A673 (cell line): Measurements from ENCODE around the gene AKAP17A. TPM values are rescaled to one million over a fixed set of nuclear protein-coding genes. Genes with fewer than 3 reads are reported as not detected.

Source experiments
- BruUV-seq: library from RNA; stranded (reverse); fragments of 400-500 nt; replicated peaks from 2 replicates; lab custom pipeline; 2021; lab: Mats Ljungman, UMichigan
- CTCF ChIA-PET: fragments of 300-600 bp; sonication (Branson Sonifier 250); formaldehyde crosslinking; loops from one replicate; lab custom pipeline; 2022; ENCODE audit warnings: antibody characterized with exemption; lab: Charles Lee
- POLR2A ChIA-PET: fragments of 300-600 bp; sonication (Branson Sonifier 250); formaldehyde crosslinking; loops from one replicate; lab custom pipeline; 2022; ENCODE audit warnings: antibody characterized with exemption; ENCODE audit not compliant: low non-redundant PET; lab: Charles Lee
- DNase-seq: peaks from one replicate; pipeline ENCODE4 v3.0.0-alpha.2; 2015; ENCODE audit warnings: low spot score
- H3K27ac ChIP-seq: fragments of 200-600 bp; sonication (generic); 2 replicates; pipeline ENCODE4 v1.5.1; 2016; ENCODE audit warnings: mixed run types, low read depth, mild to moderate bottlenecking, mixed read lengths, antibody characterized with exemption, low read length; ENCODE audit not compliant: poor library complexity, severe bottlenecking
- H3K27me3 ChIP-seq: fragments of 200-600 bp; sonication (generic); replicated peaks from 2 replicates; pipeline ENCODE4 v1.6.1; 2017; ENCODE audit warnings: mixed run types, low read depth, mild to moderate bottlenecking, mixed read lengths, antibody characterized with exemption, low read length; ENCODE audit not compliant: insufficient read depth, poor library complexity
- H3K36me3 ChIP-seq: fragments of 200-600 bp; sonication (generic); 2 replicates; pipeline ENCODE4 v1.6.1; 2016; ENCODE audit warnings: mixed run types, mild to moderate bottlenecking, mixed read lengths, antibody characterized with exemption, low read length; ENCODE audit not compliant: insufficient read depth, poor library complexity, severe bottlenecking
- H3K4me1 ChIP-seq: fragments of 200-600 bp; sonication (generic); 2 replicates; pipeline ENCODE4 v1.6.1; 2017; ENCODE audit warnings: mixed run types, mild to moderate bottlenecking, mixed read lengths, antibody characterized with exemption, low read length; ENCODE audit not compliant: insufficient read depth, poor library complexity, severe bottlenecking
- H3K4me3 ChIP-seq: fragments of 200-600 bp; sonication (generic); 2 replicates; pipeline ENCODE4 v1.5.1; 2016; ENCODE audit warnings: low read depth, mixed run types, mild to moderate bottlenecking, mixed read lengths, low read length; ENCODE audit not compliant: poor library complexity, severe bottlenecking
- H3K9me3 ChIP-seq: fragments of 200-600 bp; sonication (generic); 2 replicates; pipeline ENCODE4 v1.6.1; 2016; ENCODE audit warnings: mixed run types, low read depth, mild to moderate bottlenecking, mixed read lengths, antibody characterized with exemption, low read length; ENCODE audit not compliant: poor library complexity, severe bottlenecking
- EZH2 ChIP-seq: fragments of 200-600 bp; sonication (generic); IDR thresholded peaks from 2 replicates; pipeline ENCODE4 v1.6.1; 2017; ENCODE audit warnings: borderline replicate concordance, low read depth, mild to moderate bottlenecking, mixed read lengths, antibody characterized with exemption, low read length; ENCODE audit not compliant: poor library complexity, severe bottlenecking
- intact Hi-C: fragments of 100-400 bp; cut with micrococcal nuclease; formaldehyde crosslinking; loops from one replicate; pipeline ENCODE4 v1.10.0; 2022; ENCODE audit not compliant: unreplicated experiment
- total RNA-seq: library from RNA; stranded (reverse); gene quantifications from 2 replicates; pipeline ENCODE4 v1.2.3, GENCODE V29; 2021
- TF ChIP-seq, protein P1 (sequence below): fragments of 300-800, 200-600 bp; sonication (generic); conservative IDR thresholded peaks from 2 replicates; pipeline ENCODE4 v1.5.1; 2017; ENCODE audit warnings: low read depth, mild to moderate bottlenecking, antibody characterized with exemption, low read length, moderate library complexity, mixed read lengths

Gene AKAP17A
- total RNA-seq, 1 experiment from 2014 or later, result 39.7 TPM

DNA sequence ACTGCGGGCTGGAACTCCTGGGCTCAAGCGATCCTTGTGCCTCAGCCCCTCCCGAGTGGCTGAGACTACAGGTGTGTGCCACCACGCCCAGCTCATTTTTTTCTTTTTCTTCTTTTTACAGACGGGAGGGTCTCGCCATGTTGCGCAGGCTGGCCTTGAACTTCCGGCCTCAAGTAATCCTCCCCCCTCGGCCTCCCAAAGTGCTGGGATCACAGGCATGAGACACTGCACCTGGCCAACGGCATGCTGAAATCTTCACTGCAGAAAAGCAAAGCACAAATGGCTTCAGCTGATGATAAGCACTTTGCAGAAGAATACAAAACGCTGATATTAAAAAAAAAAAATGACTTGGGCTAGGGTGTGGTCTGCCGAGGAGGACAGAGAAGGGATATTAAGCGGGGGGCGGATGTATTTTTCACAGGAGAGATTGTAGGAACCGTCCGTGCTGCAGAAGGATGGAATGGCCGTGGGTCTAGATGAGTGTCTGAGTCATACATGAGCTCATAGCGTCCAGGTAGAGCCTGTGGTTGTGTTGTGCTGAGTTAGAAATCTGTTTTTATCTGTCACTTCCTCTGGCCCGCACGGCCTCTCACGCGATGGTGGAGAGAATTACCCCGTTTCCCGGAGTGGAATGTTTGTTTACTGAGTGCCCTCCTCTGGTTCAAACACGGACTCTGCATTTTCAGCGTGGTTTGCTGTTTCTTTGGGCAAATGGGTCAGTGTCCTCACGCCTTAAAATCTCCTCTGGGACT, 8.5 kb upstream of the AKAP17A start:
- POLR2A ChIA-PET, result no interaction called here
- intact Hi-C loops, result no loop called here
- BruUV-seq, result no TSS peak
- H3K36me3 ChIP-seq, result no peaks in the 10 kb centered on the region
- H3K4me1 ChIP-seq, result no peaks in the 10 kb centered on the region
- no peaks in the 10 kb centered on the region for H3K9me3 ChIP-seq
- no peak overlapping the region for H3K4me3 ChIP-seq
- CTCF ChIA-PET, result no interaction called here
- TF ChIP-seq EZH2, result no peak
- TF ChIP-seq, protein P1, sequence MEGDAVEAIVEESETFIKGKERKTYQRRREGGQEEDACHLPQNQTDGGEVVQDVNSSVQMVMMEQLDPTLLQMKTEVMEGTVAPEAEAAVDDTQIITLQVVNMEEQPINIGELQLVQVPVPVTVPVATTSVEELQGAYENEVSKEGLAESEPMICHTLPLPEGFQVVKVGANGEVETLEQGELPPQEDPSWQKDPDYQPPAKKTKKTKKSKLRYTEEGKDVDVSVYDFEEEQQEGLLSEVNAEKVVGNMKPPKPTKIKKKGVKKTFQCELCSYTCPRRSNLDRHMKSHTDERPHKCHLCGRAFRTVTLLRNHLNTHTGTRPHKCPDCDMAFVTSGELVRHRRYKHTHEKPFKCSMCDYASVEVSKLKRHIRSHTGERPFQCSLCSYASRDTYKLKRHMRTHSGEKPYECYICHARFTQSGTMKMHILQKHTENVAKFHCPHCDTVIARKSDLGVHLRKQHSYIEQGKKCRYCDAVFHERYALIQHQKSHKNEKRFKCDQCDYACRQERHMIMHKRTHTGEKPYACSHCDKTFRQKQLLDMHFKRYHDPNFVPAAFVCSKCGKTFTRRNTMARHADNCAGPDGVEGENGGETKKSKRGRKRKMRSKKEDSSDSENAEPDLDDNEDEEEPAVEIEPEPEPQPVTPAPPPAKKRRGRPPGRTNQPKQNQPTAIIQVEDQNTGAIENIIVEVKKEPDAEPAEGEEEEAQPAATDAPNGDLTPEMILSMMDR, result no peak
- peak; percentile 39 for DNase-seq
- H3K27ac ChIP-seq, result no peak overlapping the region
- H3K27me3 ChIP-seq, result no peaks in the 10 kb centered on the region

DNA sequence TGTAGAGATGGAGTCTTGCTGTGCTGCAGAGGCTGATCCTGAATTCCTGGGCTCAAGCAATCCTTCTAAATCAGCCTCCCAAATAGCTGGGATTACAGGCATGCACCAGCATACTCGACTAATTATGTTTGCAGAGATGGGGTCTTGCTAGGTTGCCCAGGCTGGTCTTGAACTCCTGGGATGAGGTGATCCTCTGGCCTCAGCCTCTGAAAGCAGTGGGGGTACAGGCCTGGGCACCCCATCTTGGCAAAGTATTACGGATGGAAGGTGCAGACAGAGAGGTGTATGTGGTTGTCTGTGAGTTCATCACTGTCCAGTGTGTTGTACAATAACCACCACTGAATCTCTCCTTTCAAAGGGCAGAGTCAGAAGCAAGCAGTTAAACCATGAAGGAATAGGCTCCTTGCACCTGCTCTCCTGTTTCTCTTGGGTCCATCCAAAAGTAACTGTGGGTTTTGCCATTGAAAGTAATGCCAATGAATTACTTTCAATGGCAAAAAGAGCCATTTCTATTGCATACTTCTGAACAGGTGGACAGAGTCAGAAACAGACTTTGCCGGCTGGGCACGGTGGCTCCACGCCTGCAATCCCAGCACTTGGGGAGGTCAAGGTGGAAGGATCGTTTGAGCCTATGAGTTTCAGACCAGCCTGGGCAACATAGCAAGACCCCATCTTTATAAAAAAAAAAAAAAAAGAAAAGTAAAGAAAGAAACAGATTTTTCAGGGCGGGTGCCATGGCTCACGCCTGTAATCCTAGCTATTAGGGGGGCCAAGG, 7.0 kb upstream of the AKAP17A start:
- no peak for DNase-seq
- BruUV-seq, result no TSS peak
- Histone ChIP-seq H3K27ac (no peak overlapping the region), H3K4me3 (no peak overlapping the region), H3K4me1 (no peaks in the 10 kb centered on the region), H3K36me3 (no peaks in the 10 kb centered on the region), H3K9me3 (no peaks in the 10 kb centered on the region), H3K27me3 (no peaks in the 10 kb centered on the region)
- intact Hi-C loops, result no loop called here
- POLR2A ChIA-PET, result no interaction called here
- TF ChIP-seq, protein P1, result no peak
- TF ChIP-seq EZH2, result no peak
- CTCF ChIA-PET, result no interaction called here

DNA sequence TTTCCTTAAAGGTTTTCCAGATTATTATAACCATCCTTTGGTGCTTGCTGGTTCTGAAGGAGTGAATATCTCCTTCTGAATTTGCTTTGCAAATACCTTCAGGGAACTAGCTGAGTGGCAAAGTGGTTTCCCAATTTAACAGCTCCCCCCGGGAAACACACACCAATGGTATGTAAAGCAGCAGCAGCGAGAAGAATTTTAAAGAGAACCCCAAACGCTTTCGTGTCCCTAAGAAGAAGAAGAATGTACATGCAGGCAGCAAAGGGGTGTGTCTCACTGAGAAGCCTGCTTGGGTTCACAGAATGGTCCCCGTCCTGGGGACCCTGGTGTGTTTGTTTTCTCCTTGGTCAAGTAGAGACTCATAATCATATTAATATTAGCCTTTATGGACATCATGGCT, 4.2 kb upstream of the AKAP17A start:
- Histone ChIP-seq H3K4me3 (no peak overlapping the region), H3K27me3 (no peaks in the 10 kb centered on the region), H3K27ac (no peak overlapping the region), H3K4me1 (no peaks in the 10 kb centered on the region), H3K36me3 (no peaks in the 10 kb centered on the region), H3K9me3 (no peaks in the 10 kb centered on the region)
- intact Hi-C loops, result no loop called here
- POLR2A ChIA-PET, result no interaction called here
- CTCF ChIA-PET, result no interaction called here
- BruUV-seq, result no TSS peak
- no peak for DNase-seq
- TF ChIP-seq EZH2, result no peak
- TF ChIP-seq, protein P1, result no peak
